Left forelimb (tissue), 1 donor: Measurements from ENCODE around the gene RECQL.
"Not testable (repeated sequence)": the region's sequence is repeated elsewhere in the genome, so short reads cannot be mapped to it uniquely, and the experiment has no call there.

ENCODE experiments used
- DNase-seq: peaks from one replicate; pipeline ENCODE4 v3.0.0-alpha.2; 2018; ENCODE audit warnings: low spot score

Gene RECQL

GRCh38 chr12:21502872-21503271, 1.4 kb upstream of the RECQL start:
- no peak for DNase-seq

GRCh38 chr12:21502164-21502496, 695 bp upstream of the RECQL start:
- DNase-seq, result no peak

GRCh38 chr12:21500786-21501257, 613 bp downstream of the RECQL start:
- DNase-seq, result no peak

- no peak for DNase-seq
Measured at GRCh38 chr12:21499765-21500164, 1.7 kb downstream of the RECQL start.

- no peak for DNase-seq
Measured at GRCh38 chr12:21485998-21486397, 15.4 kb downstream of the RECQL start.

GRCh38 chr12:21483531-21483930, 17.9 kb downstream of the RECQL start:
- no peak for DNase-seq

GRCh38 chr12:21478756-21479455, 22.5 kb downstream of the RECQL start:
- DNase-seq, result no peak

- DNase-seq, result no peak
Measured at GRCh38 chr12:21476949-21477348, 24.5 kb downstream of the RECQL start.

- DNase-seq, result no peak
Measured at GRCh38 chr12:21475552-21475951, 25.9 kb downstream of the RECQL start.

- DNase-seq, result no peak
Measured at GRCh38 chr12:21472197-21472823, 29.1 kb downstream of the RECQL start.

GRCh38 chr12:21471294-21471693, 30.1 kb downstream of the RECQL start:
- no peak for DNase-seq

- not testable (repeated sequence) for DNase-seq
Measured at GRCh38 chr12:21467334-21467733, 34.1 kb downstream of the RECQL start.

- no peak for DNase-seq
Measured at GRCh38 chr12:21459474-21459873, 42.0 kb downstream of the RECQL start.

GRCh38 chr12:21456291-21456780, 45.1 kb downstream of the RECQL start:
- DNase-seq, result no peak

- no peak for DNase-seq
Measured at GRCh38 chr12:21453312-21453852, 48.1 kb downstream of the RECQL start.

- no peak for DNase-seq
Measured at GRCh38 chr12:21451529-21451928, 49.9 kb downstream of the RECQL start.

GRCh38 chr12:21444193-21445146, 57.0 kb downstream of the RECQL start:
- DNase-seq, result no peak

GRCh38 chr12:21439347-21439746, 62.1 kb downstream of the RECQL start:
- no peak for DNase-seq

- DNase-seq, result no peak
Measured at GRCh38 chr12:21438643-21439042, 62.8 kb downstream of the RECQL start.

GRCh38 chr12:21434699-21435098, 66.7 kb downstream of the RECQL start:
- no peak for DNase-seq

- no peak for DNase-seq
Measured at GRCh38 chr12:21433525-21433924, 67.9 kb downstream of the RECQL start.

- no peak for DNase-seq
Measured at GRCh38 chr12:21429994-21430393, 71.4 kb downstream of the RECQL start.
